A549 (cell line): ENCODE data around the gene PRG3. TPM values are rescaled to one million over a fixed set of nuclear protein-coding genes. Genes with fewer than 3 reads are reported as not detected.

ENCODE experiments used
- ATAC-seq, 2 experiments: fragments of 200-7000 bp in 1 of 2; fragments of >200 bp in 1 of 2; cut with Nextera tagmentation in 1 of 2; cut with Tn5 transposase in 1 of 2; 3 replicates each; pipeline versions ENCODE4 v1.8.0 to v1.9.1; 2018 to 2020; ENCODE audit warnings: mild to moderate bottlenecking in 1 of 2, moderate library complexity in 1 of 2
- CTCF ChIA-PET: fragments of 300-600 bp; sonication (Branson Sonifier 250); formaldehyde crosslinking; extraction: SDS; loops from one replicate; lab custom pipeline; 2021; ENCODE audit warnings: antibody characterized with exemption, inconsistent platforms; lab: Yijun Ruan, JAX
- POLR2A ChIA-PET: fragments of 350-600 bp; formaldehyde crosslinking; extraction: SDS; loops from one replicate; lab custom pipeline; 2021; ENCODE audit warnings: antibody characterized with exemption, inconsistent platforms; lab: Yijun Ruan, JAX
- DNase-seq, 2 experiments: peaks; one replicate each; pipeline versions ENCODE4 v3.0.0 to v3.0.0-alpha.2; 2011 to 2016; ENCODE audit warnings: low read depth in 1 of 2, low spot score in 1 of 2
- FAIRE-seq: peaks from 2 replicates; lab custom pipeline; 2011; peaks lifted over from hg19 to GRCh38; lab: Jason Lieb, UNC
- H3K27ac ChIP-seq, 2 experiments: fragments of >200 bp; sonication (Bioruptor Twin); formaldehyde crosslinking; 3 replicates each; pipeline ENCODE4 v1.5.1; 2016 to 2017
- H3K4me1 ChIP-seq: fragments of >200 bp; sonication (Bioruptor Twin); formaldehyde crosslinking; 3 replicates; pipeline ENCODE4 v1.6.1; 2016
- H3K4me2 ChIP-seq: fragments of >200 bp; sonication (Bioruptor Twin); formaldehyde crosslinking; 3 replicates; pipeline ENCODE4 v1.6.1; 2016
- H3K4me3 ChIP-seq: fragments of >200 bp; sonication (Bioruptor Twin); formaldehyde crosslinking; 3 replicates; pipeline ENCODE4 v1.5.1; 2016
- H3K9me3 ChIP-seq: fragments of >200 bp; sonication (Bioruptor Twin); formaldehyde crosslinking; 3 replicates; pipeline ENCODE4 v1.6.1; 2016
- BCL3 ChIP-seq: fragments of >200 bp; sonication (Bioruptor Twin); formaldehyde crosslinking; IDR thresholded peaks from 3 replicates; pipeline ENCODE4 v1.6.1; 2016
- CBX8 ChIP-seq: fragments of 200-600 bp; sonication (generic); IDR thresholded peaks from 2 replicates; pipeline ENCODE4 v1.6.1; 2016
- CTCF ChIP-seq: fragments of >200 bp; sonication (Bioruptor Twin); formaldehyde crosslinking; IDR thresholded peaks from 3 replicates; pipeline ENCODE4 v1.5.1; 2016
- E2F6 ChIP-seq: IDR thresholded peaks from 2 replicates; pipeline ENCODE4 v1.6.1; 2012; ENCODE audit warnings: low read depth, borderline replicate concordance
- EHMT2 ChIP-seq: fragments of 200-600 bp; sonication (generic); IDR thresholded peaks from 2 replicates; pipeline ENCODE4 v1.6.1; 2016; ENCODE audit warnings: antibody characterized with exemption, low read depth, mild to moderate bottlenecking, moderate library complexity
- FOXS1 ChIP-seq: fragments of 250-450 bp; sonication (Bioruptor Pico); IDR thresholded peaks from 2 replicates; pipeline ENCODE4 v1.5.0; 2020; ENCODE audit warnings: mild to moderate bottlenecking, moderate library complexity
- HDAC2 ChIP-seq: fragments of 200-600 bp; sonication (generic); IDR thresholded peaks from 2 replicates; pipeline ENCODE4 v1.6.1; 2016
- HOXA7 ChIP-seq: fragments of 250-450 bp; sonication (Bioruptor Pico); IDR thresholded peaks from 2 replicates; pipeline ENCODE4 v1.5.0; 2020; ENCODE audit warnings: mild to moderate bottlenecking, moderate library complexity
- HOXB13 ChIP-seq: fragments of 250-450 bp; sonication (Bioruptor Pico); IDR thresholded peaks from 2 replicates; pipeline ENCODE4 v1.5.0; 2020; ENCODE audit warnings: low read depth, mild to moderate bottlenecking, moderate library complexity
- JUN ChIP-seq, 2 experiments: fragments of >200 bp; sonication (Bioruptor Twin); formaldehyde crosslinking; IDR thresholded peaks; 2 replicates in 1 of 2; 3 replicates in 1 of 2; pipeline ENCODE4 v1.6.1; 2016 to 2017
- KDM1A ChIP-seq: fragments of 200-600 bp; sonication (generic); IDR thresholded peaks from 2 replicates; pipeline ENCODE4 v1.6.1; 2016; ENCODE audit warnings: low read depth, mild to moderate bottlenecking
- MAZ ChIP-seq: fragments of 150-350 bp; IDR thresholded peaks from 2 replicates; pipeline ENCODE4 v1.6.1; 2014; ENCODE audit warnings: antibody characterized with exemption, low read depth, low read length, borderline replicate concordance
- NR3C1 ChIP-seq: fragments of >200 bp; sonication (Bioruptor Twin); formaldehyde crosslinking; IDR thresholded peaks from 3 replicates; pipeline ENCODE4 v1.6.1; 2017
- RARB ChIP-seq: fragments of 250-450 bp; sonication (Bioruptor Pico); IDR thresholded peaks from 2 replicates; pipeline ENCODE4 v1.8.0; 2021; ENCODE audit warnings: mild to moderate bottlenecking, moderate library complexity
- SMC3 ChIP-seq: fragments of >200 bp; sonication (Bioruptor Twin); formaldehyde crosslinking; IDR thresholded peaks from 3 replicates; pipeline ENCODE4 v1.6.1; 2018; ENCODE audit warnings: inconsistent platforms
- SREBF2 ChIP-seq: fragments of 450-650 bp; IDR thresholded peaks from 2 replicates; pipeline ENCODE4 v1.6.1; 2014; ENCODE audit warnings: mild to moderate bottlenecking, moderate library complexity
- TP53 ChIP-seq: fragments of 250-450 bp; sonication (Bioruptor Pico); IDR thresholded peaks from 2 replicates; pipeline ENCODE4 v1.5.0; 2021; ENCODE audit warnings: mild to moderate bottlenecking, moderate library complexity
- ZFP36 ChIP-seq: fragments of 450-650 bp; IDR thresholded peaks from 2 replicates; pipeline ENCODE4 v1.6.1; 2014; ENCODE audit warnings: borderline replicate concordance; ENCODE audit not compliant: partially characterized antibody
- ZSCAN20 ChIP-seq: fragments of 250-450 bp; sonication (Bioruptor Pico); IDR thresholded peaks from 2 replicates; pipeline ENCODE4 v1.8.0; 2022; ENCODE audit warnings: mild to moderate bottlenecking, moderate library complexity
- WGBS: methylation state at CpG from one replicate; pipeline ENCODE4 v1.1.6; 2017; ENCODE audit errors: missing lambda C conversion rate; 5-methylcytosine and 5-hydroxymethylcytosine counted together
- polyA plus RNA-seq, 4 experiments: library from polyadenylated mRNA; depleted of rRNA in 3 of 4; stranded (reverse); fragments of >200 nt; fragmentation: RNase III in 1 of 4; extraction: RNeasy Plus Mini Kit Qiagen cat#74134 plus additional on column Dnase treatment in 1 of 4; gene quantifications; 2 replicates in 3 of 4; 3 replicates in 1 of 4; pipeline ENCODE4 v1.2.3, GENCODE V29; 2011 to 2017
- TF ChIP-seq, protein P1 (sequence below): IDR thresholded peaks from 2 replicates; pipeline ENCODE4 v1.6.1; 2012
- TF ChIP-seq, protein P2 (sequence below): fragments of 250-450 bp; sonication (Bioruptor Pico); IDR thresholded peaks from 2 replicates; pipeline ENCODE4 v1.5.0; 2020; ENCODE audit warnings: low read depth, mild to moderate bottlenecking, moderate library complexity

Gene PRG3
- polyA plus RNA-seq, 2 of the 4 experiments (the other 2 are of a cell fraction), result not detected

DNA sequence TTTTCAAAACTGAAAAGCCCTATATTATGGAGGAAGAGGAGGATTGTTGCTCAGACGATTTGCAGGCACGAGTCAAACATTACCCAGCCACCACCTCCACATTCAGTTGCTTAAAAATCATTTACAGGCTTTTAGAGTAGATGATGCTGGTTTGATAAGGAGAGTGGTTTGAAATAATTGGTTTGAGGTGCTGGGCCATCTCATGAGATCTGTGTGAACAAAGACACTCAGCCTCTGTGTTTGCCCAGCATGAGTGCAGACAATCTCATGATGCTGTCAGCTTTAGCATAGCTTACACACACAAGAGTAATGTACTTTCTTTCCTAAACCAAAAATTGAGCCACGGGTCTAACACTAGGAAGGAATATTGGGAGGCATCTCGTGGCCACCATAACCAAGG is 41.7 kb upstream of the PRG3 start:
- no peak overlapping the region for H3K4me3 ChIP-seq
- ATAC-seq, result no peak
- TF ChIP-seq SMC3 (no peak), ZSCAN20 (no peak), CBX8 (no peak), NR3C1 (no peak), KDM1A (no peak)
- POLR2A ChIA-PET, result no interaction called here
- WGBS, result 22% methylated on average over 4 of the region's 4 CpGs
- no peaks in the 10 kb centered on the region for H3K9me3 ChIP-seq
- peaks cover 25% of the 10 kb centered on the region for H3K4me1 ChIP-seq
- FAIRE-seq, result no peak
- no peak overlapping the region for H3K4me2 ChIP-seq
- DNase-seq, result no peak
- CTCF ChIA-PET, result interaction anchor here (1.5 kb wide), 1 partner anchor 35 kb away, joined by 10 read pairs; no protein-coding TSS in a partner anchor
- H3K27ac ChIP-seq, result no peak overlapping the region

DNA sequence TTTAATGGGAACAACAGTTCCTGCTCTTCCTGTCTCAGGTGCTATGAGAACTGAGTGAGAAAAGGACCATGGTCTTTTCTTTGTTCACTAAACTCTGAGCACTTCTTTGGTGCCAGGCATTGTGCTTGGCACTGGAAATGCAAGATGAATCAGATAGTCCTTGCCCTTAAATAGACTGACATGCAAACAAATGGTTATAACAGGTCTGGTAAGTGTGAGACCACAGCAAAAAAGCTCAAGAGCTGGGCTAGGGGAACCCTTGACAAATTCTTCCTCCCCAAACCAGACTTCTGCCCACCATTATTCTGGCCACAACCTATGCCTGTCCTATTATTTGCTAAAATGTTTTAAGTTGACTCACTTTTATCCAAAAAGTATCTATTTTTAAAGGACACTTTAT is 40.9 kb upstream of the PRG3 start:
- CTCF ChIA-PET, result interaction anchor here (1.5 kb wide), 1 partner anchor 36 kb away, joined by 10 read pairs; no protein-coding TSS in a partner anchor
- FAIRE-seq (no peak), ATAC-seq (no peak)

DNA sequence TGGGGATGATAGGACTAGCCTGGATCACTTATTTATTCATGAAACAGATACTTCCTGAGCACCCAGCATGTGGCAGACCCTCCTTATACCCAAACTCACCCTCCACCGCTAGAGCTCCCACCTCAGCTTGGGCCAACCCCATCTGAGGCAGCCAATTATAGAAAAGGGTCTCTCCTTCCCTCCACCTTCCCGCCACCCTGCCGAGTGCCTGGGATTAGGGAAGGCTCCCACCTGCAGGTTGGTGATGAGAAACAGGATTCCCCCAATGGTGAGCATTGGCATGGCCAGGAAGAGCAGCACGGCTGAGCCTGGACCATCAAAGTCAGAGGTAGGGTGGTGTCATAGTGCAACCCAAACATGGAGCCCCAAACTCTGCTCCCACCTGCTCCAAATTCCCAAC is 40.1 kb upstream of the PRG3 start:
- DNase-seq (no peak), ATAC-seq (no peak), FAIRE-seq (no peak)
- Histone ChIP-seq H3K9me3 (no peaks in the 10 kb centered on the region), H3K4me1 (peaks cover 16% of the 10 kb centered on the region), H3K27ac (no peak overlapping the region), H3K4me3 (no peak overlapping the region), H3K4me2 (no peak overlapping the region)
- POLR2A ChIA-PET, result no interaction called here
- CTCF ChIA-PET, result interaction anchor here (1.5 to 1.6 kb wide), 2 partner anchors 37 kb away, joined by 7 to 10 read pairs; no protein-coding TSS in a partner anchor
- WGBS, result 59% methylated on average over 4 of the region's 4 CpGs
- TF ChIP-seq SREBF2 (no peak), FOXS1 (CRISPR knock-in tag) (no peak), JUN (IDR thresholded peaks at IDR 0.05) (no peak), HOXA7 (CRISPR knock-in tag) (no peak), MAZ (no peak), BCL3 (no peak), ZFP36 (no peak), HOXB13 (CRISPR knock-in tag) (no peak)
- TF ChIP-seq, protein P1, sequence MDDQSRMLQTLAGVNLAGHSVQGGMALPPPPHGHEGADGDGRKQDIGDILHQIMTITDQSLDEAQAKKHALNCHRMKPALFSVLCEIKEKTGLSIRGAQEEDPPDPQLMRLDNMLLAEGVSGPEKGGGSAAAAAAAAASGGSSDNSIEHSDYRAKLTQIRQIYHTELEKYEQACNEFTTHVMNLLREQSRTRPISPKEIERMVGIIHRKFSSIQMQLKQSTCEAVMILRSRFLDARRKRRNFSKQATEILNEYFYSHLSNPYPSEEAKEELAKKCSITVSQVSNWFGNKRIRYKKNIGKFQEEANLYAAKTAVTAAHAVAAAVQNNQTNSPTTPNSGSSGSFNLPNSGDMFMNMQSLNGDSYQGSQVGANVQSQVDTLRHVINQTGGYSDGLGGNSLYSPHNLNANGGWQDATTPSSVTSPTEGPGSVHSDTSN, result no peak

More for the DNA sequence above, 40.9 kb upstream of the PRG3 start:
- no peak overlapping the region for H3K4me3 ChIP-seq
- no peak overlapping the region for H3K4me2 ChIP-seq
- TF ChIP-seq MAZ (no peak), CTCF (no peak), SREBF2 (no peak), SMC3 (no peak), HOXA7 (CRISPR knock-in tag) (no peak), JUN (IDR thresholded peaks at IDR 0.05) (no peak), NR3C1 (no peak), E2F6 (no peak), EHMT2 (no peak), HDAC2 (no peak), RARB (CRISPR knock-in tag) (no peak), TP53 (CRISPR knock-in tag) (no peak)
- TF ChIP-seq, protein P2, sequence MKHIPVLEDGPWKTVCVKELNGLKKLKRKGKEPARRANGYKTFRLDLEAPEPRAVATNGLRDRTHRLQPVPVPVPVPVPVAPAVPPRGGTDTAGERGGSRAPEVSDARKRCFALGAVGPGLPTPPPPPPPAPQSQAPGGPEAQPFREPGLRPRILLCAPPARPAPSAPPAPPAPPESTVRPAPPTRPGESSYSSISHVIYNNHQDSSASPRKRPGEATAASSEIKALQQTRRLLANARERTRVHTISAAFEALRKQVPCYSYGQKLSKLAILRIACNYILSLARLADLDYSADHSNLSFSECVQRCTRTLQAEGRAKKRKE (CRISPR knock-in tag), result no peak
- TF ChIP-seq, protein P1, result no peak
- no peaks in the 10 kb centered on the region for H3K9me3 ChIP-seq
- DNase-seq, result no peak
- POLR2A ChIA-PET, result no interaction called here
- peaks cover 17% of the 10 kb centered on the region for H3K4me1 ChIP-seq
- H3K27ac ChIP-seq, result no peak overlapping the region
